Prostate gland (tissue), 2 donors: ENCODE measurements around the gene RBBP8. TPM values are rescaled to one million over a fixed set of nuclear protein-coding genes. Genes with fewer than 3 reads are reported as not detected.

Experiments
- DNase-seq: peaks from one replicate; pipeline ENCODE4 v3.0.0-alpha.2; 2019; ENCODE audit warnings: low spot score
- H3K27ac ChIP-seq, 2 donors: fragments of 200-600 bp; sonication (generic); 2 replicates each; pipeline ENCODE4 v1.5.1; 2017 to 2019
- H3K27me3 ChIP-seq: fragments of 200-600 bp; sonication (generic); replicated peaks from 2 replicates; pipeline ENCODE4 v1.5.1; 2019; ENCODE audit not compliant: insufficient read depth
- H3K36me3 ChIP-seq, 2 donors: fragments of 200-600 bp; sonication (generic); 1 replicate in 1 of 2; 2 replicates in 1 of 2; pipeline versions ENCODE4 v1.5.1 to v1.8.1; 2017 to 2019
- H3K4me1 ChIP-seq: fragments of 200-600 bp; sonication (generic); replicated peaks from 2 replicates; pipeline ENCODE4 v1.5.1; 2019
- H3K4me3 ChIP-seq, 2 donors: fragments of 200-600 bp; sonication (generic); 2 replicates each; pipeline ENCODE4 v1.5.1; 2017 to 2019
- H3K9me3 ChIP-seq: fragments of 200-600 bp; sonication (generic); 2 replicates; pipeline ENCODE4 v1.5.1; 2017
- POLR2A ChIP-seq: fragments of 450-650 bp; IDR thresholded peaks from one replicate; pipeline ENCODE4 v1.6.1; 2016; ENCODE audit warnings: antibody characterized with exemption, mild to moderate bottlenecking
- POLR2AphosphoS5 ChIP-seq: sonication (generic); formaldehyde crosslinking; IDR thresholded peaks from one replicate; pipeline ENCODE4 v1.6.1; 2017; ENCODE audit warnings: antibody characterized with exemption
- WGBS: methylation state at CpG from one replicate; pipeline ENCODE4 v1.1.5; 2018; 5-methylcytosine and 5-hydroxymethylcytosine counted together
- intact Hi-C: fragments of 100-400 bp; cut with DNase I; formaldehyde crosslinking; loops from one replicate; pipeline ENCODE4 v1.14.2; 2022
- total RNA-seq, 2 donors: library from RNA; depleted of rRNA; stranded (reverse); fragments of >200 nt; gene quantifications; one replicate each; pipeline ENCODE4 v1.1.0, GENCODE V29; 2016
- TF ChIP-seq, protein P1 (sequence below), 4 experiments: fragments of 200-600 bp in 2 of 4; fragments of 450-650 bp in 2 of 4; sonication (generic) in 2 of 4; IDR thresholded peaks; 1 replicate in 3 of 4; 2 replicates in 1 of 4; pipeline ENCODE4 v1.5.1; 2016 to 2019; ENCODE audit warnings: antibody characterized with exemption in 4 of 4, mild to moderate bottlenecking in 2 of 4, moderate library complexity in 2 of 4

The RBBP8 gene
- total RNA-seq, 2 donors from 2014 or later = 31.8 to 44.6 TPM

DNA sequence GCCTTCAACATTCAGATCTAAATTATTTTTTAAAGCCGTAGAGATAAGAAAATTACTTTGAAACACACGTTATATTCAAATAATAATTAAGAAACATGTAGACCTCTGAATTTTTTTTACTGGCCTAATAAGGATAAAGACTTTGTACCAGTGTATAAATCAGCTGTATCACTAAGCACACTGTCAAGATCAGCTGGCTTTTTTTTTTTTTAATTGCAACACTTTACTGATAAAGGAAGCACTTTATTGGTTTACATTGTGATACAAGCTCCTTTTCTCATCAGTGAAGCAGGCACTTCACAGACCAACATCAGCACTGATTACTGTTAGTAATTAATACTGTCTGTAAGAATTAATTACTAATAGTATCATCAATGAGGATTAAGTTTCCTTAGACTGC, 88.5 kb downstream of the RBBP8 start:
- intact Hi-C loops = no loop called here
- Histone ChIP-seq H3K36me3 (no peaks in the 10 kb centered on the region), H3K4me3 (no peak overlapping the region), H3K27me3 (no peaks in the 10 kb centered on the region), H3K4me1 (no peaks in the 10 kb centered on the region), H3K9me3 (no peaks in the 10 kb centered on the region), H3K27ac (no peak overlapping the region)
- DNase-seq = no peak
- TF ChIP-seq, protein P1, sequence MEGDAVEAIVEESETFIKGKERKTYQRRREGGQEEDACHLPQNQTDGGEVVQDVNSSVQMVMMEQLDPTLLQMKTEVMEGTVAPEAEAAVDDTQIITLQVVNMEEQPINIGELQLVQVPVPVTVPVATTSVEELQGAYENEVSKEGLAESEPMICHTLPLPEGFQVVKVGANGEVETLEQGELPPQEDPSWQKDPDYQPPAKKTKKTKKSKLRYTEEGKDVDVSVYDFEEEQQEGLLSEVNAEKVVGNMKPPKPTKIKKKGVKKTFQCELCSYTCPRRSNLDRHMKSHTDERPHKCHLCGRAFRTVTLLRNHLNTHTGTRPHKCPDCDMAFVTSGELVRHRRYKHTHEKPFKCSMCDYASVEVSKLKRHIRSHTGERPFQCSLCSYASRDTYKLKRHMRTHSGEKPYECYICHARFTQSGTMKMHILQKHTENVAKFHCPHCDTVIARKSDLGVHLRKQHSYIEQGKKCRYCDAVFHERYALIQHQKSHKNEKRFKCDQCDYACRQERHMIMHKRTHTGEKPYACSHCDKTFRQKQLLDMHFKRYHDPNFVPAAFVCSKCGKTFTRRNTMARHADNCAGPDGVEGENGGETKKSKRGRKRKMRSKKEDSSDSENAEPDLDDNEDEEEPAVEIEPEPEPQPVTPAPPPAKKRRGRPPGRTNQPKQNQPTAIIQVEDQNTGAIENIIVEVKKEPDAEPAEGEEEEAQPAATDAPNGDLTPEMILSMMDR (IDR thresholded peaks at IDR 0.05) = no peak
- TF ChIP-seq POLR2AphosphoS5 (no peak), POLR2A (no peak)
- 82% methylated on average over 2 of the region's 2 CpGs for WGBS

DNA sequence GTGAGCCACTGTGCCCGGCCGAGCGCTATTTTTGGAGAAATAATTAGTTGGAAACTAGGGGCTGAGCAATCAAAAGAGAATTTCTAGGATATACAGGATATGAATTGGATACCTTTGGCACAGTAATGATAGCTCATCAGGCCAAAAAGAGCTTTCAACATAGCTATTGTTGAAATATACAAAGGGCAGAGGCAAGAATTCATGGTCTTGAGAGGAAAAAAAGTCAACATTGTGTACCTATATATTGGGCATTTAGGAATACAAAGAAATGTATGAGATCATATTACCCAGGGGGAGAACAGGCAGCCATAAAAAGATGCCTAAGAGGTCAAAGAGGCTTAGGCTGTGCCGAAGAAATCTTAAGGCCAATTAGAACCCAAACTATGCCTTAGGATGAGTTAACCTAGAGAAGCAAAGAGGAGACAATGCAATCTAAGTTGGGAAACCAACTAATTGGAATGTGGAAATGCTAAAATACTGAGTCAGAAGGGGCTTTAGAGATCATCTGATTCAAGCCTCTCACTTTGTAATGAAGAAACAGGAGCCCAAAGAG, 99.0 kb downstream of the RBBP8 start:
- no peaks in the 10 kb centered on the region for H3K9me3 ChIP-seq
- no peaks in the 10 kb centered on the region for H3K36me3 ChIP-seq
- 78% methylated on average over 4 of the region's 4 CpGs for WGBS
- H3K4me1 ChIP-seq = no peaks in the 10 kb centered on the region
- no peak for TF ChIP-seq POLR2AphosphoS5
- no peak for TF ChIP-seq POLR2A
- TF ChIP-seq, protein P1 (IDR thresholded peaks at IDR 0.05) = no peak
- H3K27me3 ChIP-seq = no peaks in the 10 kb centered on the region
- no peak for DNase-seq
- no peak overlapping the region for H3K4me3 ChIP-seq
- intact Hi-C loops = loop anchor here (5.0 to 10.0 kb wide), 2 partner anchors 353 to 380 kb away; no protein-coding TSS in a partner anchor
- H3K27ac ChIP-seq = no peak overlapping the region

DNA sequence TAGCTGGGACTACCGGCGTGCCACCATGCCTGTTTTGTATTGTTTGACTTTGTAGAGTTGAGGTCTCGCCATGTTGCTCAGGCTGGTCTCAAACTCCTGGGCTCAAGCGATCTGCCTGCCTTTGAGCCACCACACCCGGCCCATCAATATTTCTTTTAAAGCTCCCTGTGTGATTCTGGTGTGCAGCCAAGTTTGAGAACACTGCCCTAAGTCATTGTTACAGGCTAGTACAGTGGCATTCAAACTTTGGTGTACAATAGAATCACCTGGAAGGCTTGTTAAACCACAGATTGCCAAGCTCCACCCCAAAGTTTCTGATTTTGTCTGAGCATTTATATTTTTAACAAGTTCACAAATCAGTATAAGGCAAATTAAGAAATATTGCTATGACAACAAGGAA, 99.9 kb downstream of the RBBP8 start:
- peak; percentile 16 for DNase-seq
- no peak overlapping the region for H3K4me3 ChIP-seq
- H3K27ac ChIP-seq = no peak overlapping the region
- no peaks in the 10 kb centered on the region for H3K36me3 ChIP-seq
- H3K27me3 ChIP-seq = no peaks in the 10 kb centered on the region
- intact Hi-C loops = loop anchor here (5.0 to 10.0 kb wide), 2 partner anchors 352 to 379 kb away; no protein-coding TSS in a partner anchor
- TF ChIP-seq POLR2AphosphoS5 (peak; percentile 7), POLR2A (no peak)
- H3K4me1 ChIP-seq = no peaks in the 10 kb centered on the region
- no peaks in the 10 kb centered on the region for H3K9me3 ChIP-seq
- WGBS = 53% methylated on average over 5 of the region's 5 CpGs

DNA sequence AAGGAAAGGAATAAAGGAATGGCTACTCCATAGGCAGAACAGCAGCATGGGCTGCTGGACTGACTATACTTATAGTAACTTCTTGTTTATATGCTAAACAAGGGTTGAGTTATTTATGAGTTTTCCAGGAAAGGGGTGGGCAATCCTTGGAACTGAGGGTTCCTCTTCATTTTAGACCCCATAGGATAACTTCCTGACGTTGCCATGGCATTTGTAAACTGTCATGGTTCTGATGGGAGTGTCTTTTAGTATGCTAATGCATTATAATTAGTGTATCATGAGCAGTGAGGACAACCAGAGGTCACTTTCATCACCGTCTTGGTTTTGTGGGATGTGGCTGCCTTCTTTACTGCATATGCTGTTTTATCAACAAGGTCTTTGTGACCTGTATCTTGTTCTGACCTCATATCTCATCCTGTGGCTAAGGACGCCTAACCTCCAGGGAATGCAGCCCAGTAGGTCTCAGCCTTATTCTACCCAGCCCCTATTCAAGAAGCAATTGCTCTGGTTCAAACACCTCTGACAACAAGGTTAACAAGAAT, 103.6 kb downstream of the RBBP8 start:
- Histone ChIP-seq H3K9me3 (no peaks in the 10 kb centered on the region), H3K4me1 (no peaks in the 10 kb centered on the region), H3K36me3 (no peaks in the 10 kb centered on the region), H3K4me3 (no peak overlapping the region), H3K27me3 (no peaks in the 10 kb centered on the region), H3K27ac (no peak overlapping the region)
- 79% methylated on average over 3 of the region's 3 CpGs for WGBS
- TF ChIP-seq POLR2AphosphoS5 (no peak), POLR2A (no peak)
- TF ChIP-seq, protein P1 (IDR thresholded peaks at IDR 0.05) = no peak
- no peak for DNase-seq
- intact Hi-C loops = loop anchor here (10.0 kb wide), 1 partner anchor 348 kb away; no protein-coding TSS in a partner anchor

DNA sequence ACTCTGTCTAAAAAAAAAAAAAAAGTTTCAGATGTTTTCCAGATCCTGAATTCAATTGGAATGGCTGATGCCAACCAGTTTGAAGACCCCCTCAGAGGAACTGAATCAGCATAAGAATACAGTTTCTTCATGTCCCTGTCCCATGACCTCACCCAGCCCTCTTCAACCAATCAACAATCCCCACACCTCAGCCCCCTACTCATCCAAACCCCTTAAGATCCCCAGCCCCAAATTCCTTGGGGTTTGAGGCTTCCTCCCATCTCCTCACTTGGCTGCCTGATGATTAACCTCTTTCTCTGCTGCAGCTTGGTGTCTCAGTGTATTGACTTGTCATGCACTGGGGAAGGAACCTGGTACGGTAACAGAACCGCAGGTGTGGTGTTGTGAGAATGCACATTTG, 104.5 kb downstream of the RBBP8 start:
- H3K27me3 ChIP-seq = no peaks in the 10 kb centered on the region
- no peak for TF ChIP-seq POLR2AphosphoS5
- TF ChIP-seq, protein P1 (IDR thresholded peaks at IDR 0.05) = no peak
- no peak for TF ChIP-seq POLR2A
- intact Hi-C loops = loop anchor here (10.0 kb wide), 1 partner anchor 347 kb away; no protein-coding TSS in a partner anchor
- 92% methylated on average over 2 of the region's 2 CpGs for WGBS
- no peak overlapping the region for H3K4me3 ChIP-seq
- H3K4me1 ChIP-seq = no peaks in the 10 kb centered on the region
- no peak overlapping the region for H3K27ac ChIP-seq
- H3K36me3 ChIP-seq = no peaks in the 10 kb centered on the region
- no peaks in the 10 kb centered on the region for H3K9me3 ChIP-seq
- no peak for DNase-seq
